Amniotic stem cell (primary cell): Measurements from ENCODE around the gene ZBTB12.
"Not testable (repeated sequence)": the region's sequence is repeated elsewhere in the genome, so short reads cannot be mapped to it uniquely, and the experiment has no call there.

Source experiments
- DNase-seq: peaks from one replicate; lab custom pipeline; 2025; lab: John Stamatoyannopoulos, UW

ZBTB12 gene

GRCh38 chr6:31876357-31876756, 25.5 kb downstream of the ZBTB12 start:
- DNase-seq = no peak

- DNase-seq = no peak
Observed at GRCh38 chr6:31875877-31876276, 26.0 kb downstream of the ZBTB12 start.

GRCh38 chr6:31874836-31875572, 26.9 kb downstream of the ZBTB12 start:
- DNase-seq = no peak

- no peak for DNase-seq
Observed at GRCh38 chr6:31874084-31874670, 27.7 kb downstream of the ZBTB12 start.

GRCh38 chr6:31871046-31871659, 30.7 kb downstream of the ZBTB12 start:
- DNase-seq = no peak

GRCh38 chr6:31870385-31870921, 31.4 kb downstream of the ZBTB12 start:
- DNase-seq = no peak

GRCh38 chr6:31869343-31869742, 32.5 kb downstream of the ZBTB12 start:
- no peak for DNase-seq

- DNase-seq = not testable (repeated sequence)
Observed at GRCh38 chr6:31868658-31868971, 33.3 kb downstream of the ZBTB12 start.

- no peak for DNase-seq
Observed at GRCh38 chr6:31865205-31866118, 36.4 kb downstream of the ZBTB12 start.

GRCh38 chr6:31864818-31865204, 37.1 kb downstream of the ZBTB12 start:
- no peak for DNase-seq

GRCh38 chr6:31864123-31864562, 37.7 kb downstream of the ZBTB12 start:
- DNase-seq = not testable (repeated sequence)

GRCh38 chr6:31862344-31863235, 39.3 kb downstream of the ZBTB12 start, which contains the start of gene NEU1:
TSS of gene NEU1 (minus strand) at chr6:31862821. CDS start at chr6:31862776, 45 bp downstream.
- DNase-seq = peak; percentile 100

GRCh38 chr6:31861919-31862343, 40.0 kb downstream of the ZBTB12 start:
- DNase-seq = no peak

GRCh38 chr6:31861150-31861549, 40.7 kb downstream of the ZBTB12 start:
- DNase-seq = no peak

- DNase-seq = no peak
Observed at GRCh38 chr6:31860349-31860748, 41.5 kb downstream of the ZBTB12 start.

- no peak for DNase-seq
Observed at GRCh38 chr6:31859923-31860322, 42.0 kb downstream of the ZBTB12 start.

GRCh38 chr6:31858707-31859106, 43.2 kb downstream of the ZBTB12 start:
- no peak for DNase-seq

GRCh38 chr6:31857774-31858173, 44.1 kb downstream of the ZBTB12 start:
- not testable (repeated sequence) for DNase-seq

- DNase-seq = not testable (repeated sequence)
Observed at GRCh38 chr6:31851980-31852718, 49.7 kb downstream of the ZBTB12 start.

- no peak for DNase-seq
Observed at GRCh38 chr6:31851485-31851832, 50.4 kb downstream of the ZBTB12 start.
